Right atrium auricular region (tissue), 2 donors: ENCODE data around the gene PRG2. TPM values are rescaled to one million over a fixed set of nuclear protein-coding genes. Genes with fewer than 3 reads are reported as not detected.

Experiments
- DNase-seq: peaks from one replicate; pipeline ENCODE4 v3.0.0-alpha.2; 2019; ENCODE audit warnings: low spot score
- H3K27ac ChIP-seq, 2 donors: fragments of 200-600 bp; sonication (generic); 1 replicate in 1 of 2; 2 replicates in 1 of 2; pipeline ENCODE4 v1.5.1; 2016 to 2019
- H3K27me3 ChIP-seq, 2 donors: fragments of 200-600 bp; sonication (generic); one replicate each; pipeline versions ENCODE4 v1.5.1 to v1.6.0; 2017 to 2019
- H3K36me3 ChIP-seq: fragments of 200-600 bp; sonication (generic); one replicate; pipeline ENCODE4 v1.5.1; 2016
- H3K4me1 ChIP-seq, 2 donors: fragments of 200-600 bp; sonication (generic); one replicate each; pipeline versions ENCODE4 v1.5.1 to v1.6.0; 2017 to 2019
- H3K4me3 ChIP-seq, 2 donors: fragments of 200-600 bp; sonication (generic); 1 replicate in 1 of 2; 2 replicates in 1 of 2; pipeline ENCODE4 v1.5.1; 2017 to 2019; ENCODE audit warnings: mild to moderate bottlenecking in 1 of 2, moderate library complexity in 1 of 2
- H3K9me3 ChIP-seq, 2 donors: fragments of 200-600 bp; sonication (generic); one replicate each; pipeline ENCODE4 v1.5.1; 2019
- CTCF ChIP-seq, 2 donors: fragments of 200-600 bp; sonication (generic); IDR thresholded peaks; one replicate each; pipeline ENCODE4 v1.5.1; 2019; ENCODE audit warnings: antibody characterized with exemption in 2 of 2
- total RNA-seq, 2 donors: library from RNA; depleted of rRNA; stranded (reverse); fragments of >200 nt; gene quantifications; one replicate each; pipeline ENCODE4 v1.1.0, GENCODE V29; 2016

PRG2 gene
- total RNA-seq, 2 donors from 2014 or later = not detected

- peak overlapping the region; percentile 95 to 99 for H3K27ac ChIP-seq
- no peaks in the 10 kb centered on the region for H3K9me3 ChIP-seq
- H3K4me1 ChIP-seq = peaks cover 0 to 64% of the 10 kb centered on the region in 2 donors
- peak; percentile 91 for DNase-seq
- no peaks in the 10 kb centered on the region for H3K27me3 ChIP-seq
- no peak for TF ChIP-seq CTCF (IDR thresholded peaks at IDR 0.05)
- peak overlapping the region in 1 of 2 donors; percentile 64 for H3K4me3 ChIP-seq
- peaks cover 8% of the 10 kb centered on the region for H3K36me3 ChIP-seq
Measured at GRCh38 chr11:57427727-57428082, 37.3 kb upstream of the PRG2 start.

- no peaks in the 10 kb centered on the region for H3K27me3 ChIP-seq
- peaks cover 0 to 64% of the 10 kb centered on the region in 2 donors for H3K4me1 ChIP-seq
- DNase-seq = peak; percentile 91
- peaks cover 8% of the 10 kb centered on the region for H3K36me3 ChIP-seq
- H3K4me3 ChIP-seq = peak within 1 kb of the TSS; percentile 49 to 64
- TF ChIP-seq CTCF (IDR thresholded peaks at IDR 0.05) = no peak
- H3K9me3 ChIP-seq = no peaks in the 10 kb centered on the region
- H3K27ac ChIP-seq = peak within 1 kb of the TSS; percentile 95 to 99
Measured at GRCh38 chr11:57426929-57427726, 36.7 kb upstream of the PRG2 start, which contains the start of gene SLC43A3. SLC43A3 (minus strand) TSS chr11:57427121; CDS start chr11:57426172, 949 bp downstream.

- no peak for TF ChIP-seq CTCF (IDR thresholded peaks at IDR 0.05)
- peaks cover 0 to 64% of the 10 kb centered on the region in 2 donors for H3K4me1 ChIP-seq
- H3K4me3 ChIP-seq = peak overlapping the region; percentile 49 to 64
- no peaks in the 10 kb centered on the region for H3K9me3 ChIP-seq
- H3K27ac ChIP-seq = peak overlapping the region; percentile 95 to 99
- peaks cover 8% of the 10 kb centered on the region for H3K36me3 ChIP-seq
- DNase-seq = no peak
- H3K27me3 ChIP-seq = no peaks in the 10 kb centered on the region
Measured at GRCh38 chr11:57426439-57426928, 36.0 kb upstream of the PRG2 start.

- H3K4me1 ChIP-seq = peaks cover 0 to 64% of the 10 kb centered on the region in 2 donors
Measured at GRCh38 chr11:57425565-57426438, 35.4 kb upstream of the PRG2 start.

More at GRCh38 chr11:57425565-57426438, 35.4 kb upstream of the PRG2 start:
- Histone ChIP-seq H3K9me3 (no peaks in the 10 kb centered on the region), H3K27me3 (no peaks in the 10 kb centered on the region), H3K27ac (peak overlapping the region; percentile 95 to 99), H3K4me3 (peak overlapping the region; percentile 49 to 64), H3K36me3 (peaks cover 12% of the 10 kb centered on the region)
- DNase-seq = peak; percentile 86
- TF ChIP-seq CTCF (IDR thresholded peaks at IDR 0.05) = no peak
